HG03521 (cell line): ENCODE data around the gene NOX4.
"Not testable (repeated sequence)": the region's sequence is repeated elsewhere in the genome, so short reads cannot be mapped to it uniquely, and the experiment has no call there.

Experiments
- ATAC-seq: cut with Tn5 transposase; IDR thresholded peaks from one replicate; pipeline ENCODE4 v1.9.1; 2021; ENCODE audit warnings: mild to moderate bottlenecking, moderate library complexity; ENCODE audit not compliant: unreplicated experiment

NOX4 gene

GRCh38 chr11:89463266-89463780 lies 27.9 kb downstream of the NOX4 start:
- no peak for ATAC-seq

- ATAC-seq = no peak
Observed at GRCh38 chr11:89458716-89459115, 32.5 kb downstream of the NOX4 start.

GRCh38 chr11:89457190-89457589 lies 34.0 kb downstream of the NOX4 start:
- no peak for ATAC-seq

- no peak for ATAC-seq
Observed at GRCh38 chr11:89456681-89457080, 34.5 kb downstream of the NOX4 start.

GRCh38 chr11:89452780-89453179 lies 38.4 kb downstream of the NOX4 start:
- ATAC-seq = no peak

- ATAC-seq = no peak
Observed at GRCh38 chr11:89447845-89448244, 43.3 kb downstream of the NOX4 start.

GRCh38 chr11:89443361-89444322 lies 47.5 kb downstream of the NOX4 start:
- ATAC-seq = no peak

GRCh38 chr11:89442801-89443200 lies 48.4 kb downstream of the NOX4 start:
- no peak for ATAC-seq

- ATAC-seq = no peak
Observed at GRCh38 chr11:89441606-89442005, 49.6 kb downstream of the NOX4 start.

- no peak for ATAC-seq
Observed at GRCh38 chr11:89437317-89437716, 53.9 kb downstream of the NOX4 start.

- ATAC-seq = no peak
Observed at GRCh38 chr11:89436071-89436470, 55.1 kb downstream of the NOX4 start.

GRCh38 chr11:89433278-89433677 lies 57.9 kb downstream of the NOX4 start:
- no peak for ATAC-seq

- ATAC-seq = not testable (repeated sequence)
Observed at GRCh38 chr11:89432182-89432581, 59.0 kb downstream of the NOX4 start.

- not testable (repeated sequence) for ATAC-seq
Observed at GRCh38 chr11:89426501-89426900, 64.7 kb downstream of the NOX4 start.

GRCh38 chr11:89421718-89422117 lies 69.5 kb downstream of the NOX4 start:
- no peak for ATAC-seq

GRCh38 chr11:89420981-89421380 lies 70.2 kb downstream of the NOX4 start:
- no peak for ATAC-seq

- no peak for ATAC-seq
Observed at GRCh38 chr11:89416961-89417360, 74.2 kb downstream of the NOX4 start.

GRCh38 chr11:89411112-89411511 lies 80.1 kb downstream of the NOX4 start:
- ATAC-seq = not testable (repeated sequence)

GRCh38 chr11:89410666-89411065 lies 80.5 kb downstream of the NOX4 start:
- ATAC-seq = not testable (repeated sequence)

- ATAC-seq = not testable (repeated sequence)
Observed at GRCh38 chr11:89408441-89408840, 82.7 kb downstream of the NOX4 start.

GRCh38 chr11:89405629-89406028 lies 85.5 kb downstream of the NOX4 start:
- ATAC-seq = no peak

GRCh38 chr11:89391654-89392053 lies 99.5 kb downstream of the NOX4 start:
- not testable (repeated sequence) for ATAC-seq
